Measurements from ENCODE around the gene OXNAD1.

OXNAD1 gene

DNA sequence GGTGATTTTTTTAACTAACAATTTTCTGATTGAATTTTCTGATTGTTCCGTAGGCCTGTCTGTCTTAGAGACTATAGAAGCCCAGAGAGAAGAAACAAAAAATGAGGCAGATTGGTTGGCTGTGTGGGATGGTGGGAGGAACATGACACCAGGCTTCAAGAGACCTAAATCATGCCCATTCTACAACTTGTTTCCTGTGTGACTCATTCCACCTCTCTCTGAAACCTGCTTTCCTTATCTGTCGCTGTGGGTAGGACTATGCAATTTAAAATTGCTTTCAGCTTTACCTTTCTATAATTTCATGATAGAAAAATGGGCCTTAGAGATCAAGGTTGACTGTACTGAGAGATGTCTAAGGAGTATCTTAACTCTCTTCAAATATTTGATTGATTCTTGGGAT, 44.5 kb downstream of the OXNAD1 start:
- TF ChIP-seq TAF1 (IDR thresholded peaks at IDR 0.05; ENCODE audit: low read depth) (no peak), FOXM1 (IDR thresholded peaks at IDR 0.05; ENCODE audit: borderline replicate concordance, low read depth) (no peak), NFIC (IDR thresholded peaks at IDR 0.05) (no peak), ZBTB7A (IDR thresholded peaks at IDR 0.05; ENCODE audit: low read depth) (no peak), REST (IDR thresholded peaks at IDR 0.05; ENCODE audit: low read depth) (no peak), CREB1 (IDR thresholded peaks at IDR 0.05; ENCODE audit: low read depth) (no peak), CEBPB (IDR thresholded peaks at IDR 0.05) (no peak), TCF12 (IDR thresholded peaks at IDR 0.05; ENCODE audit: low read depth) (no peak), RAD21 (IDR thresholded peaks at IDR 0.05; ENCODE audit: low read depth) (no peak), TEAD4 (IDR thresholded peaks at IDR 0.05) (no peak), EP300 (IDR thresholded peaks at IDR 0.05; ENCODE audit: borderline replicate concordance) (no peak), YY1 (IDR thresholded peaks at IDR 0.05; ENCODE audit: low read depth) (no peak), EGR1 (IDR thresholded peaks at IDR 0.05) (no peak)
- TF ChIP-seq, protein P1, sequence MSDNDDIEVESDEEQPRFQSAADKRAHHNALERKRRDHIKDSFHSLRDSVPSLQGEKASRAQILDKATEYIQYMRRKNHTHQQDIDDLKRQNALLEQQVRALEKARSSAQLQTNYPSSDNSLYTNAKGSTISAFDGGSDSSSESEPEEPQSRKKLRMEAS (IDR thresholded peaks at IDR 0.05), result no peak

DNA sequence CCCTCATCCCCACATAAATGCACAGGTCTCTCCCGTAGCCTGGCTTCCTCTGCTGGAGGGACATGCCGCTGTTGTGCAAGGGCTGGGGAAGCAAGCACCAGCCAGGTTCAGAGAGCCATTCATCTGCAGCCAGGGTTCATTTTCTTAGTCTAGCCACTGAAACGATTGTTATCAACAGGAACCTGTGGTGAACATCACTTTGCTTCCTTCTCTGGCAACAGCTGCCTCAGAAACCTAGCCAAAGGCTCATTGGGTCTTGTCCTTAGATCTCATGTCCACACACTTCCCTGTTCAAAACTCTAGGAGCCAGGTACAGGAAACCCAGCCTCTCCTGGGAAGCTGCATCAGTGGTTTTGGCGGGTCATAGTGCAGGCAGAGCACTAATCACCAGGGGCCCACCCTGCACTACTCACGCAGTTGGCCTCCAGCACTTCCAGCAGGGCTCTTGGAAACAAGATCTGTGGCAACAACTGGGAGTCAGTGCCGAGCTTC, 47.0 kb downstream of the OXNAD1 start:
- TF ChIP-seq TCF12 (IDR thresholded peaks at IDR 0.05; ENCODE audit: low read depth) (no peak), TEAD4 (IDR thresholded peaks at IDR 0.05) (no peak), FOXM1 (IDR thresholded peaks at IDR 0.05; ENCODE audit: borderline replicate concordance, low read depth) (no peak), CREB1 (IDR thresholded peaks at IDR 0.05; ENCODE audit: low read depth) (no peak), RAD21 (IDR thresholded peaks at IDR 0.05; ENCODE audit: low read depth) (no peak), REST (IDR thresholded peaks at IDR 0.05; ENCODE audit: low read depth) (no peak), YY1 (IDR thresholded peaks at IDR 0.05; ENCODE audit: low read depth) (no peak), TAF1 (IDR thresholded peaks at IDR 0.05; ENCODE audit: low read depth) (no peak), EGR1 (IDR thresholded peaks at IDR 0.05) (no peak), EP300 (IDR thresholded peaks at IDR 0.05; ENCODE audit: borderline replicate concordance) (no peak), ZBTB7A (IDR thresholded peaks at IDR 0.05; ENCODE audit: low read depth) (no peak)
- TF ChIP-seq, protein P1 (IDR thresholded peaks at IDR 0.05), result no peak
- TF ChIP-seq, protein P2, sequence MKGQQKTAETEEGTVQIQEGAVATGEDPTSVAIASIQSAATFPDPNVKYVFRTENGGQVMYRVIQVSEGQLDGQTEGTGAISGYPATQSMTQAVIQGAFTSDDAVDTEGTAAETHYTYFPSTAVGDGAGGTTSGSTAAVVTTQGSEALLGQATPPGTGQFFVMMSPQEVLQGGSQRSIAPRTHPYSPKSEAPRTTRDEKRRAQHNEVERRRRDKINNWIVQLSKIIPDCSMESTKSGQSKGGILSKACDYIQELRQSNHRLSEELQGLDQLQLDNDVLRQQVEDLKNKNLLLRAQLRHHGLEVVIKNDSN (IDR thresholded peaks at IDR 0.05), result no peak

- TF ChIP-seq EGR1 (IDR thresholded peaks at IDR 0.05) (no peak), EP300 (IDR thresholded peaks at IDR 0.05; ENCODE audit: borderline replicate concordance) (no peak), RAD21 (IDR thresholded peaks at IDR 0.05; ENCODE audit: low read depth) (no peak), NFIC (IDR thresholded peaks at IDR 0.05) (no peak), REST (IDR thresholded peaks at IDR 0.05; ENCODE audit: low read depth) (no peak), ZBTB7A (IDR thresholded peaks at IDR 0.05; ENCODE audit: low read depth) (no peak), YY1 (IDR thresholded peaks at IDR 0.05; ENCODE audit: low read depth) (no peak), TEAD4 (IDR thresholded peaks at IDR 0.05) (no peak), FOXM1 (IDR thresholded peaks at IDR 0.05; ENCODE audit: borderline replicate concordance, low read depth) (no peak), TCF12 (IDR thresholded peaks at IDR 0.05; ENCODE audit: low read depth) (no peak), TAF1 (IDR thresholded peaks at IDR 0.05; ENCODE audit: low read depth) (no peak), CREB1 (IDR thresholded peaks at IDR 0.05; ENCODE audit: low read depth) (no peak), CEBPB (IDR thresholded peaks at IDR 0.05) (no peak)
- TF ChIP-seq, protein P1 (IDR thresholded peaks at IDR 0.05), result no peak
- TF ChIP-seq, protein P2 (IDR thresholded peaks at IDR 0.05), result no peak
These were observed 49.1 kb downstream of the OXNAD1 start for GRCh38 chr3:16313886-16314645.

All from Ishikawa (cell line).